GM12892 (cell line): ENCODE results near the gene PNCK.

Experiments
- DNase-seq: peaks from one replicate; pipeline ENCODE4 v3.0.0; 2011; ENCODE audit not compliant: insufficient read length
- FAIRE-seq: peaks from 2 replicates; lab custom pipeline; 2011; peaks lifted over from hg19 to GRCh38; lab: Jason Lieb, UNC
- POLR2A ChIP-seq: IDR thresholded peaks from 2 replicates; pipeline ENCODE4 v1.6.1; 2011; ENCODE audit warnings: low read depth, low read length, control low read depth
- POLR2AphosphoS5 ChIP-seq: IDR thresholded peaks from 2 replicates; pipeline ENCODE4 v1.6.1; 2011; ENCODE audit warnings: low read depth, low read length, control low read depth
- TAF1 ChIP-seq: IDR thresholded peaks from 2 replicates; pipeline ENCODE4 v1.6.1; 2011; ENCODE audit warnings: low read depth, mild to moderate bottlenecking, control low read depth, low read length, borderline replicate concordance

The PNCK gene

GRCh38 chrX:153633048-153633447 lies 40.6 kb downstream of the PNCK start:
- DNase-seq: no peak
- FAIRE-seq: no peak
- no peak for TF ChIP-seq TAF1
- no peak for TF ChIP-seq POLR2A
- no peak for TF ChIP-seq POLR2AphosphoS5

- FAIRE-seq (no peak), DNase-seq (no peak)
- no peak for TF ChIP-seq POLR2AphosphoS5
- TF ChIP-seq TAF1: no peak
- no peak for TF ChIP-seq POLR2A
These were observed 41.0 kb downstream of the PNCK start for GRCh38 chrX:153632595-153632946.

- FAIRE-seq (no peak), DNase-seq (no peak)
- TF ChIP-seq POLR2AphosphoS5 (no peak), POLR2A (no peak), TAF1 (no peak)
These were observed 41.6 kb downstream of the PNCK start for GRCh38 chrX:153631907-153632594.

- TF ChIP-seq POLR2A: no peak
- TF ChIP-seq POLR2AphosphoS5: no peak
- no peak for TF ChIP-seq TAF1
- DNase-seq (no peak), FAIRE-seq (no peak)
These were observed 42.3 kb downstream of the PNCK start for GRCh38 chrX:153631346-153631745.

- FAIRE-seq: no peak
- no peak for DNase-seq
- TF ChIP-seq TAF1 (no peak), POLR2AphosphoS5 (no peak), POLR2A (no peak)
These were observed 44.9 kb downstream of the PNCK start for GRCh38 chrX:153628665-153629064.

- no peak for DNase-seq
- no peak for FAIRE-seq
- TF ChIP-seq TAF1: no peak
- no peak for TF ChIP-seq POLR2AphosphoS5
- no peak for TF ChIP-seq POLR2A
These were observed 45.5 kb downstream of the PNCK start for GRCh38 chrX:153628129-153628528.

GRCh38 chrX:153627675-153628111 lies 45.9 kb downstream of the PNCK start:
- no peak for TF ChIP-seq TAF1
- no peak for TF ChIP-seq POLR2AphosphoS5
- no peak for TF ChIP-seq POLR2A
- no peak for DNase-seq
- FAIRE-seq: no peak

GRCh38 chrX:153626863-153627674 lies 46.5 kb downstream of the PNCK start:
- FAIRE-seq (no peak), DNase-seq (no peak)
- TF ChIP-seq POLR2A (no peak), TAF1 (no peak), POLR2AphosphoS5 (no peak)

- DNase-seq: no peak
- no peak for TF ChIP-seq TAF1
- FAIRE-seq: no peak
These were observed 47.5 kb downstream of the PNCK start for GRCh38 chrX:153626025-153626633.

- TF ChIP-seq TAF1 (no peak), POLR2A (no peak), POLR2AphosphoS5 (no peak)
- FAIRE-seq (no peak), DNase-seq (no peak)
These were observed 48.2 kb downstream of the PNCK start for GRCh38 chrX:153625271-153626024.

GRCh38 chrX:153624196-153625091 lies 49.2 kb downstream of the PNCK start:
- FAIRE-seq (no peak), DNase-seq (no peak)
- TF ChIP-seq POLR2AphosphoS5: no peak
- no peak for TF ChIP-seq POLR2A
- no peak for TF ChIP-seq TAF1
